Measurements from ENCODE around the gene SNRPA1.
"Not testable (repeated sequence)": the region's sequence is repeated elsewhere in the genome, so short reads cannot be mapped to it uniquely, and the experiment has no call there.

SNRPA1 gene

GRCh38 chr15:101296418-101297405, 1.7 kb upstream of the SNRPA1 start:
- no peak for DNase-seq (ENCODE audit: low read depth, low spot score)

- no peak for DNase-seq (ENCODE audit: low read depth, low spot score)
These were observed 636 bp upstream of the SNRPA1 start for GRCh38 chr15:101295607-101296161.

GRCh38 chr15:101293122-101293521, 1.9 kb downstream of the SNRPA1 start:
- no peak for DNase-seq (ENCODE audit: low read depth, low spot score)

- peak; percentile 46 for DNase-seq (ENCODE audit: low read depth, low spot score)
These were observed 6.0 kb downstream of the SNRPA1 start for GRCh38 chr15:101288905-101289513.

GRCh38 chr15:101287342-101287741, 7.7 kb downstream of the SNRPA1 start:
- not testable (repeated sequence) for DNase-seq (ENCODE audit: low read depth, low spot score)

GRCh38 chr15:101286471-101287114, 8.5 kb downstream of the SNRPA1 start:
- DNase-seq (ENCODE audit: low read depth, low spot score) = no peak

- no peak for DNase-seq (ENCODE audit: low read depth, low spot score)
These were observed 11.1 kb downstream of the SNRPA1 start for GRCh38 chr15:101283931-101284330.

GRCh38 chr15:101280007-101280406, 15.0 kb downstream of the SNRPA1 start:
- DNase-seq (ENCODE audit: low read depth, low spot score) = no peak

GRCh38 chr15:101277943-101278564, 17.0 kb downstream of the SNRPA1 start:
- peak; percentile 44 for DNase-seq (ENCODE audit: low read depth, low spot score)

GRCh38 chr15:101277038-101277822, 17.8 kb downstream of the SNRPA1 start, which contains the start of gene SELENOS:
Gene SELENOS, minus strand, starts transcription at chr15:101277485. Its CDS starts 68 bp downstream, at chr15:101277417.
- DNase-seq (ENCODE audit: low read depth, low spot score) = peak; percentile 90

- peak; percentile 45 for DNase-seq (ENCODE audit: low read depth, low spot score)
These were observed 18.5 kb downstream of the SNRPA1 start for GRCh38 chr15:101276501-101277037.

- no peak for DNase-seq (ENCODE audit: low read depth, low spot score)
These were observed 20.0 kb downstream of the SNRPA1 start for GRCh38 chr15:101275018-101275417.

- DNase-seq (ENCODE audit: low read depth, low spot score) = no peak
These were observed 21.5 kb downstream of the SNRPA1 start for GRCh38 chr15:101273534-101273933.

- DNase-seq (ENCODE audit: low read depth, low spot score) = no peak
These were observed 22.5 kb downstream of the SNRPA1 start for GRCh38 chr15:101272584-101272983.

GRCh38 chr15:101269479-101270223, 25.4 kb downstream of the SNRPA1 start:
- DNase-seq (ENCODE audit: low read depth, low spot score) = peak; percentile 32

GRCh38 chr15:101267320-101268104, 27.5 kb downstream of the SNRPA1 start:
- peak; percentile 57 for DNase-seq (ENCODE audit: low read depth, low spot score)

- DNase-seq (ENCODE audit: low read depth, low spot score) = no peak
These were observed 28.3 kb downstream of the SNRPA1 start for GRCh38 chr15:101266787-101267186.

GRCh38 chr15:101266034-101266433, 29.0 kb downstream of the SNRPA1 start:
- no peak for DNase-seq (ENCODE audit: low read depth, low spot score)

Data from ELF-1 (cell line).